Upper lobe of left lung (tissue), 6 donors: ENCODE data around the gene FFAR2. TPM values are rescaled to one million over a fixed set of nuclear protein-coding genes. Genes with fewer than 3 reads are reported as not detected.

Experiments used
- ATAC-seq, 2 donors: fragments of 200-7000 bp; cut with Tn5 transposase; one replicate each; pipeline ENCODE4 v1.9.1; 2022; ENCODE audit warnings: mild to moderate bottlenecking in 2 of 2, moderate library complexity in 2 of 2; ENCODE audit not compliant: low FRiP score in 2 of 2
- DNase-seq, 2 donors: peaks; one replicate each; pipeline ENCODE4 v3.0.0-alpha.2; 2019 to 2020
- H3K27ac ChIP-seq, 4 donors: fragments of 200-600 bp; sonication (generic); one replicate each; pipeline ENCODE4 v1.5.1; 2016 to 2019
- H3K27me3 ChIP-seq, 4 donors: fragments of 200-600 bp; sonication (generic); one replicate each; pipeline ENCODE4 v1.5.1; 2017 to 2019
- H3K36me3 ChIP-seq, 4 donors: fragments of 200-600 bp; sonication (generic); one replicate each; pipeline ENCODE4 v1.5.1; 2016 to 2019
- H3K4me1 ChIP-seq, 4 donors: fragments of 200-600 bp; sonication (generic); one replicate each; pipeline ENCODE4 v1.5.1; 2018 to 2019
- H3K4me3 ChIP-seq, 4 donors: fragments of 200-600 bp; sonication (generic); one replicate each; pipeline ENCODE4 v1.5.1; 2017 to 2019; ENCODE audit warnings: mild to moderate bottlenecking in 2 of 4, moderate library complexity in 1 of 4
- H3K9me3 ChIP-seq, 4 donors: fragments of 200-600 bp; sonication (generic); one replicate each; pipeline ENCODE4 v1.5.1; 2018 to 2019
- EP300 ChIP-seq, 4 donors: sonication (generic); formaldehyde crosslinking; IDR thresholded peaks; one replicate each; pipeline ENCODE4 v1.5.1; 2017; ENCODE audit warnings: antibody characterized with exemption in 4 of 4, control low read depth in 2 of 4
- POLR2A ChIP-seq, 4 donors: fragments of 450-650 bp; IDR thresholded peaks; one replicate each; pipeline ENCODE4 v1.5.1; 2016 to 2017; ENCODE audit warnings: antibody characterized with exemption in 4 of 4, mild to moderate bottlenecking in 2 of 4
- POLR2AphosphoS5 ChIP-seq, 2 donors: sonication (generic); formaldehyde crosslinking; IDR thresholded peaks; one replicate each; pipeline ENCODE4 v1.5.1; 2017; ENCODE audit warnings: antibody characterized with exemption in 2 of 2
- WGBS, 2 donors: methylation state at CpG; one replicate each; pipeline ENCODE4 v1.1.5; 2017 to 2018; 5-methylcytosine and 5-hydroxymethylcytosine counted together
- total RNA-seq, 6 donors: library from RNA; depleted of rRNA in 4 of 6; stranded (reverse); fragments of >200 nt in 4 of 6; gene quantifications; one replicate each; pipeline versions ENCODE4 v1.1.0 to v1.2.1, GENCODE V29; 2016 to 2021
- TF ChIP-seq, protein P1 (sequence below), 6 experiments: fragments of 450-650 bp in 4 of 6; fragments of 200-600 bp in 2 of 6; sonication (generic) in 2 of 6; IDR thresholded peaks; one replicate each; pipeline ENCODE4 v1.5.1; 2016 to 2019; ENCODE audit warnings: antibody characterized with exemption in 6 of 6
- donor health status: DM: no; HTN: no; CAD: no; lungs with moderate emphysema.
- donor health status: DM: no; HTN: yes; CAD: no; lungs with severe emphysema.

FFAR2 gene
- total RNA-seq, 6 donors from 2014 or later = 0.22 to 9.0 (median 2.1) TPM; not detected in 1

- H3K4me3 ChIP-seq = no peak overlapping the region
- no peak overlapping the region for H3K27ac ChIP-seq
- H3K4me1 ChIP-seq = peaks cover 48 to 60% (median 49%) of the 10 kb centered on the region in 4 donors
- 68 to 78% methylated on average over 5 of the region's 5 CpGs for WGBS, 2 donors
- H3K9me3 ChIP-seq = no peaks in the 10 kb centered on the region
- ATAC-seq = no peak
- H3K27me3 ChIP-seq = no peaks in the 10 kb centered on the region
- TF ChIP-seq POLR2A (IDR thresholded peaks at IDR 0.05) (no peak), POLR2AphosphoS5 (IDR thresholded peaks at IDR 0.05) (no peak), EP300 (IDR thresholded peaks at IDR 0.05) (no peak)
- TF ChIP-seq, protein P1, sequence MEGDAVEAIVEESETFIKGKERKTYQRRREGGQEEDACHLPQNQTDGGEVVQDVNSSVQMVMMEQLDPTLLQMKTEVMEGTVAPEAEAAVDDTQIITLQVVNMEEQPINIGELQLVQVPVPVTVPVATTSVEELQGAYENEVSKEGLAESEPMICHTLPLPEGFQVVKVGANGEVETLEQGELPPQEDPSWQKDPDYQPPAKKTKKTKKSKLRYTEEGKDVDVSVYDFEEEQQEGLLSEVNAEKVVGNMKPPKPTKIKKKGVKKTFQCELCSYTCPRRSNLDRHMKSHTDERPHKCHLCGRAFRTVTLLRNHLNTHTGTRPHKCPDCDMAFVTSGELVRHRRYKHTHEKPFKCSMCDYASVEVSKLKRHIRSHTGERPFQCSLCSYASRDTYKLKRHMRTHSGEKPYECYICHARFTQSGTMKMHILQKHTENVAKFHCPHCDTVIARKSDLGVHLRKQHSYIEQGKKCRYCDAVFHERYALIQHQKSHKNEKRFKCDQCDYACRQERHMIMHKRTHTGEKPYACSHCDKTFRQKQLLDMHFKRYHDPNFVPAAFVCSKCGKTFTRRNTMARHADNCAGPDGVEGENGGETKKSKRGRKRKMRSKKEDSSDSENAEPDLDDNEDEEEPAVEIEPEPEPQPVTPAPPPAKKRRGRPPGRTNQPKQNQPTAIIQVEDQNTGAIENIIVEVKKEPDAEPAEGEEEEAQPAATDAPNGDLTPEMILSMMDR (IDR thresholded peaks at IDR 0.05) = no peak
- no peak for DNase-seq
- no peaks in the 10 kb centered on the region for H3K36me3 ChIP-seq
Observed at GRCh38 chr19:35438096-35438495, 10.0 kb upstream of the FFAR2 start.

- Histone ChIP-seq H3K36me3 (no peaks in the 10 kb centered on the region), H3K4me1 (peaks cover 47 to 57% (median 48%) of the 10 kb centered on the region in 4 donors), H3K27ac (no peak overlapping the region), H3K27me3 (no peaks in the 10 kb centered on the region), H3K9me3 (no peaks in the 10 kb centered on the region), H3K4me3 (no peak overlapping the region)
- TF ChIP-seq POLR2AphosphoS5 (IDR thresholded peaks at IDR 0.05) (no peak), EP300 (IDR thresholded peaks at IDR 0.05) (no peak), POLR2A (IDR thresholded peaks at IDR 0.05) (no peak)
- TF ChIP-seq, protein P1 (IDR thresholded peaks at IDR 0.05) = no peak
- WGBS, 2 donors = 48 to 57% methylated on average over 5 of the region's 5 CpGs
- DNase-seq (no peak), ATAC-seq (no peak)
Observed at GRCh38 chr19:35438527-35438926, 9.5 kb upstream of the FFAR2 start.

- Histone ChIP-seq H3K4me3 (no peak overlapping the region), H3K4me1 (peaks cover 33 to 43% (median 35%) of the 10 kb centered on the region in 4 donors), H3K9me3 (no peaks in the 10 kb centered on the region), H3K36me3 (no peaks in the 10 kb centered on the region), H3K27me3 (no peaks in the 10 kb centered on the region), H3K27ac (no peak overlapping the region)
- TF ChIP-seq, protein P1 (IDR thresholded peaks at IDR 0.05) = no peak
- TF ChIP-seq POLR2AphosphoS5 (IDR thresholded peaks at IDR 0.05) (no peak), EP300 (IDR thresholded peaks at IDR 0.05) (no peak), POLR2A (IDR thresholded peaks at IDR 0.05) (no peak)
- ATAC-seq = no peak
- 90 to 98% methylated on average over 6 of the region's 6 CpGs for WGBS, 2 donors
- DNase-seq = no peak
Observed at GRCh38 chr19:35439921-35440320, 8.1 kb upstream of the FFAR2 start.

DNA sequence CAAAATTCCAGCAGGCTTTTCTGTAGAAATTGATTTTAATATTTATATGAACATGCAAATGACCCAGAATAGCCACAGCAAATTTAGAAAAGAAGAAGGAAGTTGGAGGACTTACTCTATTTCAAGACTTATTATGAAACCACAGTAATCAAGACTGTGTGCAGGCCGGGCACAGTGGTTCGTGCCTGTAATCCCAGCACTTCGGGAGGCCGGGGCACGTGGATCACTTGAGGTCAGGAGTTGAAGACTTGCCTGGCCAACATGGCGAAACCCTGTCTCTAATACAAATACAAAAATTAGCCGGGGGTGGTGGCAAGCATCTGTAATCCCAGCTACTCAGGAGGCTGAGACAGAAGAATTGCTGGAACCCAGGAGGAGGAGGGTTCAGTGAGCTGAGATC, 6.0 kb upstream of the FFAR2 start:
- ATAC-seq (peak; percentile 57 to 61), DNase-seq (peak in 1 of 2 donors; percentile 91)
- TF ChIP-seq, protein P1 (IDR thresholded peaks at IDR 0.05) = no peak
- TF ChIP-seq POLR2AphosphoS5 (IDR thresholded peaks at IDR 0.05) = peak; percentile 47 to 51
- WGBS, 2 donors = 39 to 40% methylated on average over 7 of the region's 7 CpGs
- Histone ChIP-seq H3K4me1 (peaks cover 12 to 27% (median 25%) of the 10 kb centered on the region in 4 donors), H3K27ac (peak overlapping the region in 1 of 4 donors; percentile 1), H3K27me3 (no peaks in the 10 kb centered on the region), H3K4me3 (no peak overlapping the region), H3K9me3 (no peaks in the 10 kb centered on the region), H3K36me3 (no peaks in the 10 kb centered on the region)

DNA sequence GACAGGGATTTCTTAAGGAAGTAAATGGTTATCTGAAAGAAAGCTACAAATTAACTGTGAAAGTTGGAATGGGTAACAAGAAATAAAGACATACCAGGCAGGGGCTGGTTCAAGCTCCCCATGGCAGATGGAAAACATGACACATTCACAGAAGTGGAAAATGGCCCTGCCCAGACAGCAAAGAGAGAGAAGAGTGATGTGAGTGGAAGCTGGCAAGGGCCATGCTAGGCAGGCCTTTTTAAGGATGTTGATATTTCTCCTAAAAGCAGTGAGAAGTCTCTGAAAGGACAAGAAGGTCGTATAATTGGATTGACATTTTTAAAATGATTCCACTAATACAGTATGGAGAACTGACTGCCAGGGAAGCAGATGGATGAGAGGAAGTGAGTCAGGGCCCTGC, 3.3 kb upstream of the FFAR2 start:
- Histone ChIP-seq H3K27me3 (no peaks in the 10 kb centered on the region), H3K27ac (no peak overlapping the region), H3K4me1 (peaks cover 15 to 36% (median 28%) of the 10 kb centered on the region in 4 donors), H3K9me3 (no peaks in the 10 kb centered on the region), H3K4me3 (no peak overlapping the region), H3K36me3 (no peaks in the 10 kb centered on the region)
- TF ChIP-seq POLR2A (IDR thresholded peaks at IDR 0.05) (no peak), POLR2AphosphoS5 (IDR thresholded peaks at IDR 0.05) (no peak), EP300 (IDR thresholded peaks at IDR 0.05) (no peak)
- TF ChIP-seq, protein P1 (IDR thresholded peaks at IDR 0.05) = no peak
- ATAC-seq (no peak), DNase-seq (no peak)
- 71 to 82% methylated on average over 1 of the region's 1 CpG for WGBS, 2 donors
